GM21717 (cell line): ENCODE data around the gene BRF1.
A peak's percentile ranks its signal among the peaks of the same experiment; 100 is the strongest.
"Not testable (repeated sequence)": the region's sequence is repeated elsewhere in the genome, so short reads cannot be mapped to it uniquely, and the experiment has no call there.

Source experiments
- ATAC-seq: cut with Tn5 transposase; IDR thresholded peaks from one replicate; pipeline ENCODE4 v1.9.1; 2021; ENCODE audit warnings: mild to moderate bottlenecking, moderate library complexity; ENCODE audit not compliant: unreplicated experiment

Gene BRF1

DNA sequence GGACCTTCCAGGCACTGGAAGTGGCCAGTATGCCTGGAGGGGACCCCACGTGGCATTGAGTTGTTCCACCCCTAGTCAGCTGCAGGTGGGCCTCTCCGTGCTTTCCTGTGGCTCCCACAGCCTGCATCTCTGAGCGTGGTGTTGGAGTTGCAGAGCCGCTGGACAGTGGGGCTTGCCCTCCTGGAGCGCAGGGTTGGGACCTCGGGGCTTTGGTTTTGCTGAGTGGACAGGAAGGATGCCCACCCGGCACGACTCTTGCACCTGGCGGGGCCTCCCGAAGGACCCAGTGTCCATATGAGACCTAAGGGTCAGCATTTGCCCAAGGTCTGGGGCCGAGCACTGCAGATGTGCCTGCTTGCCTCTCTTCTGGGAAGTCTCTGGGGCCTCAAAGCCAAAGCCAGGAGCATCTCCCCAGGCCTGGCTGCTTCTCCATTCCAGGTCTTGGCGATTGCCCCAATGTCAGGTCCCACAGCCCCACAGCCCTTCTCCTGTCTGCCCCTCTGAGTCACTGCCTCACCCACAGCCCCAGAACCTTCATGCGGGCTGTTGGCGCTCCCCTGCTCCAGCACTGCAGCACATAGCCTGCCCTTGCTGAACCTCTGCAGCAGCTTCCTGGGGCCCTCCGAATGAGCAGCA is 15.3 kb upstream of the BRF1 start:
- no peak for ATAC-seq

GRCh38 chr14:105315211-105315721 is 14.5 kb upstream of the BRF1 start:
- peak; percentile 16 for ATAC-seq

- peak; percentile 58 for ATAC-seq
These were observed 13.7 kb upstream of the BRF1 start, which contains the start of gene PACS2 for GRCh38 chr14:105314287-105315200. PACS2 (plus strand) TSS chr14:105314748; CDS start chr14:105314919, 171 bp downstream.

DNA sequence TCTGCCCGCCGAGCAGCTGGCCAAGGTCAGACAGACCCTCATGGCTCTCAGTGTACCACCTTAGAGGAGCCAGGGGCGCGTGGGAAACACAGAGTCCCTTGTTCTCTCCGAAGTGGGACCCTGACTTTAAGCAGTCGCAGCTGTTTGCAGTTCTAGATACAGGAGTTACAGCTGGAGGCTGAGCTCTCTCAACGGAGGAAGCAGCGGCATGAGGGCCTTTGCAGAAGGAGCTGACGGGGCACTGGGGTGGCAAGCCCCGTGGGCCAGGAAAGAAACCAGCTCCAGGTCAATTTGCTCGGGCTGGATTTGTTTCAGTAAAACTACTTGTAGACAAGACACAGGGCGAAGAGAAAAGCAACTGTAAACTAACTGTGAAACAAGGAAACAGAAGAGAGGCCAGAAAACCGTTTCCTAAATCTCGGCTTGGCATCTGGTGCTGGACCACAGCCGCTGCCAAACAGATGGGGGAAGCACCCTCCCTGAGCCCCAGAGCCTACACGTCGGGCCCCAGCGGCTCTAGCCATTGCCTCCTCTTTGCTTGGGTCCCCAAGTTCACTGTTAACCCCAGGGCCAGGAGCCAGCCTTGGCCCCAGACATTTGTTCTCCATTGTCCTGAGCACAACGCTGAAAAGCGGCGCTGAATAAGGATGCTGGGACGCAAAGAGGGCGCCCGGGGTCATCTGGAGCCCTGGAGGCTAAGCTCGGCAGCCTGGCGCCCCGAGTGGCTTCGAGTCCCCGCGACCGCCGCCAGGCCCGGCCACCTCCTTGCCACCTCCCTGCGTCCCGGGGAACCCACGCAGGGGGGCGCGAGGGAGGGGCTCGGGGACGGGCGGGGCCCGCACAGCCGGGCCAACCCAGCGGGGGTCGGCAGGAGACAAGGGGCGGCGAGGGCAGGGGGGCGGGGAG is 12.8 kb upstream of the BRF1 start:
- ATAC-seq, result peak; percentile 1

DNA sequence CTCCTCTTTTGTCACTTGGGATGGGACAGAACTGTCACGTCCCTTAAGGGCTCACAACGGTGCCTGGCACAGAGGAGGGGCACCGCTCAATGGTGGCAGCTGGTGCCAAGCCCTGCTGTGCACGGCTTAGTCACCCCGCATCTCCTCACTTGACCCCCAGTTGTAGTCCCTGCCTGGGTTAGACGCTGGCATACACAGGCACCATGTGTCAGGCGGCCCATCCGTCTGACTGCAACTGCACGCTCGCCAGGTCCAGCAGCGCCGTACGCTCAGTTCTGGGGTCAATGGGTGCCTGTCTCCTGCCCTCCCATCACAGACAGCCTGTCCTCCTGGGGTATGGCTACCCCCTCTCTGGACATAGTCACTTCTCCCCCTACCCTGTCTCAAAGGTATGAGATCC is 12.2 kb upstream of the BRF1 start:
- no peak for ATAC-seq

- ATAC-seq, result no peak
These were observed 11.0 kb upstream of the BRF1 start for GRCh38 chr14:105311838-105312237.

GRCh38 chr14:105309371-105309770 is 8.6 kb upstream of the BRF1 start:
- ATAC-seq, result no peak

GRCh38 chr14:105307052-105307727 is 6.4 kb upstream of the BRF1 start:
- ATAC-seq, result no peak

DNA sequence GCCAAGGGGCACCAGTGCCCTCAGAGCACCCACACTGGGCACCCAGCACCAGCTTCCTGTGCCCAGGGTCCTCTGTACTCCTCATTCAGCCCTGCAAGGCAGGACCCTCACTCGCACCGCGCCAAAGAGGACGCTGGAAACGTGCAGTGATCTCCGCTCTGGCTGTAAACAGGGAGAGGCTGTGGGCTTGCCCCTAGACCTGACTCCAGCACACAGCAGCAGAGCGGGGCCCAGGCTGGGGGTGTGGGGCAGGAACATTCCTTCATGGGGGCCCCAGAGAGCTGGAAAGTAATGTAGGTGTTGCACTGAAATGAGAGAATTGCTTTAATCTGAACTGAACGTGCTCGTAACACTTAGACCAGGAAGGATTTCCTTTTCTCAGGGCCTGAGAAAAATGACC is 5.0 kb upstream of the BRF1 start:
- no peak for ATAC-seq

- ATAC-seq, result no peak
These were observed 4.5 kb upstream of the BRF1 start for GRCh38 chr14:105305345-105305744.

- ATAC-seq, result no peak
These were observed 3.8 kb upstream of the BRF1 start for GRCh38 chr14:105304565-105304964.

GRCh38 chr14:105303949-105304348 is 3.1 kb upstream of the BRF1 start:
- ATAC-seq, result no peak

DNA sequence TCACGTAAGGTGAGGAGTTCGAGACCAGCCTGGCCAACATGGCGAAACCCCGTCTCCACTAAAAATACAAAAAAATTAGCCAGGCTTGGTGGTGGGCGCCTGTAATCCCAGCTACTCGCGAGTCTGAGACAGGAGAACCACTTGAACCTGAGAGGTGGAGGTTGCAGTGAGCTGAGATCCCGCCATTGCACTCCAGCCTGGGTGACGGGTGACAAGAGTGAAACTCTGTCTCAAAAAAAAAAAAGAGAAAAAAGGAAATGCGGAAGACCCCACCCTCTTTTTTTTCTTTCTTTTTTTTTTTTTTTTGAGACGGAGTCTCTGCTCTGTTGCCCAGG is 1.1 kb upstream of the BRF1 start:
- not testable (repeated sequence) for ATAC-seq

DNA sequence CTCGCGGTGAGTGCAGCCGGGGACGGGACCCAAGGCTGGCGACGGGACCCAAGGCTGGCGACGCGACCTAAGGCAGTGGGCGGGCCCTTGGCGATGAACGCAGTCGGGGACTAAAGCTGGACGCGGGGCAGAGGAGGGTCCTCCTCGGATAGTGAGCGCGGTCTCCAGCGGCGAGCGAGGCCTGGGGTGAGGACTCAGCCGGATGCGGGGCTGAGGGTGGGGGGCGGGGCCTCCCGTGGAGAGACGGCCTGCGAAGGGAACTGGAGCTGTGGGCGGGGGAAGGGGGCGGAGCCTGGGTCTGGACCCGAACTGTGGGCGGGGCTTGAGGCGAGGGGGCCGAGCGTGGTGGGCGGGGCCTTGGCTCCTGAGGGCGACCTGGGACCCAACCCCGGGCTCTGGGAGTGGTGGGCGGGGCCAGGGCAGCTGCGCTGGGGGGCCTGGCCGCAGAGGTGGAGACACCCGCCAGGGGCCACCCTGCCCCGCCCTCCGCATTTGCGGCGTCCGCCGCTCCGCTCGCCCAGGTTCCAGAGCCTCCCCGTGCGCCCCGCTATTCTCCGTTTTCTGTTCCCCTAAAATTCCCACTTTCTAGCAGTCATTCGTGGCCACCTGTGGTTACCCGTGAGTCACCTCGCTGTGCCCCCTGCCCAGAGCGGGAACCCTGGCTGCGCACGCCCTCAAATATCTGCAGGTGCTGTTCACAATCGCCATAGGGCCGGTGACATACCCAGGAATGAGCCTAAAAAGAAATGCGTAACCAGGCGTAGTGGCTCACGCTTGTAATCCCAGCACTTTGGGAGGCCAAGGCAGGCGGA is 508 bp upstream of the BRF1 start:
- peak; percentile 49 for ATAC-seq

- ATAC-seq, result peak; percentile 24
These were observed 903 bp downstream of the BRF1 start for GRCh38 chr14:105299654-105300541.

DNA sequence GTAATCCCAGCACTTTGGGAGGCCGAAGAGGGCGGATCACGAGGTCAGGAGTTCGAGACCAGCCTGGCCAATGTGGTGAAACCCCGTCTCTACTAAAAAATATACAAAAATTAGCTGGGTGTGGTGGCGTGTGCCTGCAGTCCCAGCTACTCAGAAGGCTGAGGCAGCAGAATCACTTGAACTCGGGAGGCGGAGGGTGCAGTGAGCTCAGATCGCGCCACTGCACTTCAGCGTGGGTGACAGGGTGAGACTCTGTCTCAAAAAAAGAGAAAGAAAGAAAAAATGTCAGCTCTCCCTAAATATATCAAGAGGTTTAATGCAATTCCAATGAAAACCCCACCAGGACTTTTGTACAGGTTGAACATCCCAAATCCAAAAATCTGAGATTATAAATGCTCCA is 3.5 kb downstream of the BRF1 start:
- ATAC-seq, result not testable (repeated sequence)

DNA sequence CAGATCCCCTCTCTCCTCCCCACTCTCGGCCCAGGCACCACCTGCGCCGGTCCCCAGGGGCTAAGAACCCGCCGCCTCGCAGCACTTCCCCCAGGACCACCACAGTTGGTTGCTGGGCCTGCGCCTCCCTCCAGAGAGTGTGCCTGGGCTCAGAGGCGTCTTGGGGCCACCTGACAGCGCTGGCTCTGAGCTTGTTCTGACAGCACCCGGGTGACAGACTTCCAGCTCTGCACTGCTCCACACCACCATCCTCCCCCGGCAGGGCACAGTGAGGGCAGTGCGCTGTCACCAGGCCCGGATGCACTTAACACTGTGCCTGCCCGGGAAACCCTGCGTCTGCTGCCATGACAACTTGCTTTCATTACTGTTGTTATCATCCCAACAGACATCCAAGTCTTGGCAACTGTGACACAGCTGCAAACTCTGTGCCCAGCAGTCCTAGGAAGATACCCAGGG is 6.6 kb downstream of the BRF1 start:
- ATAC-seq, result no peak
